ENCODE data around the gene ENTHD1. TPM values are rescaled to one million over a fixed set of nuclear protein-coding genes. Genes with fewer than 3 reads are reported as not detected.

Gene ENTHD1
- total RNA-seq, 1 experiment from 2014 or later = not detected

- intact Hi-C loops (cut with micrococcal nuclease; ENCODE audit: unreplicated experiment) = no loop called here
- TF ChIP-seq CTCF (IDR thresholded peaks at IDR 0.05; ENCODE audit: unreplicated experiment) = no peak
- Mint-ChIP-seq H3K27ac (ENCODE audit: unreplicated experiment) (no peak overlapping the region), H3K4me3 (ENCODE audit: low read depth, unreplicated experiment) (no peak overlapping the region), H3K9me3 (ENCODE audit: low read depth, unreplicated experiment) (no peaks in the 10 kb centered on the region), H3K36me3 (ENCODE audit: insufficient read depth, unreplicated experiment) (no peaks in the 10 kb centered on the region), H3K27me3 (ENCODE audit: unreplicated experiment) (peaks cover 46% of the 10 kb centered on the region), H3K4me1 (ENCODE audit: low read depth, unreplicated experiment) (no peaks in the 10 kb centered on the region)
- DNase-seq = no peak
- CTCF ChIA-PET = no interaction called here
- no TSS peak for BruUV-seq (replicated peaks)
Measured at GRCh38 chr22:39940757-39941305, 47.3 kb upstream of the ENTHD1 start.

GRCh38 chr22:39939830-39940229, 46.3 kb upstream of the ENTHD1 start:
- Mint-ChIP-seq H3K4me1 (ENCODE audit: low read depth, unreplicated experiment) (no peaks in the 10 kb centered on the region), H3K27me3 (ENCODE audit: unreplicated experiment) (peaks cover 56% of the 10 kb centered on the region), H3K4me3 (ENCODE audit: low read depth, unreplicated experiment) (no peak overlapping the region), H3K27ac (ENCODE audit: unreplicated experiment) (no peak overlapping the region), H3K36me3 (ENCODE audit: insufficient read depth, unreplicated experiment) (no peaks in the 10 kb centered on the region), H3K9me3 (ENCODE audit: low read depth, unreplicated experiment) (no peaks in the 10 kb centered on the region)
- intact Hi-C loops (cut with micrococcal nuclease; ENCODE audit: unreplicated experiment) = loop anchor here (10.0 kb wide), 1 partner anchor 395 kb away; no protein-coding TSS in a partner anchor
- no peak for DNase-seq
- CTCF ChIA-PET = interaction anchor here (0.7 kb wide), 1 partner anchor 76 kb away, joined by 4 read pairs; no protein-coding TSS in a partner anchor
- no peak for TF ChIP-seq CTCF (IDR thresholded peaks at IDR 0.05; ENCODE audit: unreplicated experiment)
- no TSS peak for BruUV-seq (replicated peaks)

GRCh38 chr22:39938509-39939111, 45.0 kb upstream of the ENTHD1 start:
- Mint-ChIP-seq H3K4me1 (ENCODE audit: low read depth, unreplicated experiment) (no peaks in the 10 kb centered on the region), H3K27ac (ENCODE audit: unreplicated experiment) (no peak overlapping the region), H3K36me3 (ENCODE audit: insufficient read depth, unreplicated experiment) (no peaks in the 10 kb centered on the region), H3K27me3 (ENCODE audit: unreplicated experiment) (peaks cover 68% of the 10 kb centered on the region), H3K9me3 (ENCODE audit: low read depth, unreplicated experiment) (no peaks in the 10 kb centered on the region), H3K4me3 (ENCODE audit: low read depth, unreplicated experiment) (no peak overlapping the region)
- CTCF ChIA-PET = interaction anchor here (1.0 kb wide), 1 partner anchor 15 kb away, joined by 3 read pairs; no protein-coding TSS in a partner anchor
- intact Hi-C loops (cut with micrococcal nuclease; ENCODE audit: unreplicated experiment) = loop anchor here (10.0 kb wide), 1 partner anchor 394 kb away; no protein-coding TSS in a partner anchor
- no TSS peak for BruUV-seq (replicated peaks)
- DNase-seq = no peak
- TF ChIP-seq CTCF (IDR thresholded peaks at IDR 0.05; ENCODE audit: unreplicated experiment) = no peak

- intact Hi-C loops (cut with micrococcal nuclease; ENCODE audit: unreplicated experiment) = loop anchor here (10.0 kb wide), 1 partner anchor 393 kb away; no protein-coding TSS in a partner anchor
- no peak for TF ChIP-seq CTCF (IDR thresholded peaks at IDR 0.05; ENCODE audit: unreplicated experiment)
- CTCF ChIA-PET = interaction anchor here (1.0 kb wide), 1 partner anchor 14 kb away, joined by 3 read pairs; no protein-coding TSS in a partner anchor
- Mint-ChIP-seq H3K27me3 (ENCODE audit: unreplicated experiment) (peaks cover 75% of the 10 kb centered on the region), H3K36me3 (ENCODE audit: insufficient read depth, unreplicated experiment) (no peaks in the 10 kb centered on the region), H3K4me1 (ENCODE audit: low read depth, unreplicated experiment) (no peaks in the 10 kb centered on the region), H3K9me3 (ENCODE audit: low read depth, unreplicated experiment) (no peaks in the 10 kb centered on the region), H3K4me3 (ENCODE audit: low read depth, unreplicated experiment) (no peak overlapping the region), H3K27ac (ENCODE audit: unreplicated experiment) (no peak overlapping the region)
- no peak for DNase-seq
- BruUV-seq (replicated peaks) = no TSS peak
Measured at GRCh38 chr22:39937906-39938305, 44.3 kb upstream of the ENTHD1 start.

Measured in Calu3 (cell line).